K562 (cell line): ENCODE results near the gene CBLIF. TPM values are rescaled to one million over a fixed set of nuclear protein-coding genes. Genes with fewer than 3 reads are reported as not detected.
A peak's percentile ranks its signal among the peaks of the same experiment; 100 is the strongest.

Experiments used
- ATF1 ChIP-seq, 2 experiments: fragments of 450-650 bp in 1 of 2; IDR thresholded peaks; 2 replicates each; pipeline ENCODE4 v1.6.1; 2016; ENCODE audit warnings: missing compliant biosample characterization in 1 of 2, missing genetic modification characterization in 1 of 2
- CBFB ChIP-seq: sonication (generic); formaldehyde crosslinking; IDR thresholded peaks from 2 replicates; pipeline ENCODE4 v1.4.0; 2020; ENCODE audit warnings: mild to moderate bottlenecking, missing genetic modification reagents
- CBX1 ChIP-seq: sonication (generic); IDR thresholded peaks from 2 replicates; pipeline ENCODE4 v1.6.1; 2016; ENCODE audit warnings: antibody characterized with exemption, low read depth, mild to moderate bottlenecking
- CTBP1 ChIP-seq: fragments of 450-650 bp; IDR thresholded peaks from 2 replicates; pipeline ENCODE4 v1.6.1; 2016; ENCODE audit warnings: borderline replicate concordance
- HMBOX1 ChIP-seq: sonication (generic); IDR thresholded peaks from 2 replicates; pipeline ENCODE4 v1.6.1; 2016
- JUN ChIP-seq, 2 experiments: sonication (generic) in 1 of 2; formaldehyde crosslinking in 1 of 2; IDR thresholded peaks; 2 replicates each; pipeline versions ENCODE4 v1.6.1 to v1.8.0; 2012 to 2022; ENCODE audit warnings: borderline replicate concordance in 2 of 2, mild to moderate bottlenecking in 2 of 2, improper control_type of control experiment in 1 of 2, low read depth in 1 of 2, low read length in 1 of 2, missing genetic modification reagents in 1 of 2
- L3MBTL2 ChIP-seq: fragments of 450-650 bp; IDR thresholded peaks from 2 replicates; pipeline ENCODE4 v1.6.1; 2016; ENCODE audit warnings: mild to moderate bottlenecking, moderate library complexity
- MAZ ChIP-seq, 2 experiments: fragments of 450-650 bp in 1 of 2; sonication (generic) in 1 of 2; formaldehyde crosslinking; IDR thresholded peaks in 1 of 2; conservative IDR thresholded peaks in 1 of 2; 2 replicates each; pipeline versions ENCODE4 v1.4.0 to v1.5.0; 2020; ENCODE audit warnings: mild to moderate bottlenecking in 1 of 2, missing genetic modification reagents in 1 of 2
- MCM5 ChIP-seq: fragments of 450-650 bp; IDR thresholded peaks from 2 replicates; pipeline ENCODE4 v1.6.1; 2016; ENCODE audit warnings: low read depth
- MITF ChIP-seq: IDR thresholded peaks from 2 replicates; pipeline ENCODE4 v1.6.1; 2014; ENCODE audit warnings: antibody characterized with exemption
- PHB ChIP-seq: fragments of 250-450 bp; sonication (Bioruptor Pico); IDR thresholded peaks from 2 replicates; pipeline ENCODE4 v1.5.0; 2021
- POLR2AphosphoS2 ChIP-seq: IDR thresholded peaks from 2 replicates; pipeline ENCODE4 v1.6.1; 2012; ENCODE audit warnings: low read length, improper control_type of control experiment
- POLR2G ChIP-seq: fragments of 200-400 bp; formaldehyde crosslinking; IDR thresholded peaks from 2 replicates; pipeline ENCODE4 v1.6.1; 2017; ENCODE audit warnings: low read depth, mild to moderate bottlenecking, antibody characterized with exemption, low read length, moderate library complexity
- SIX5 ChIP-seq, 2 experiments: IDR thresholded peaks; 2 replicates each; pipeline ENCODE4 v1.6.1; 2011; ENCODE audit warnings: low read length in 2 of 2, borderline replicate concordance in 1 of 2, low read depth in 1 of 2, mild to moderate bottlenecking in 1 of 2, moderate library complexity in 1 of 2; ENCODE audit not compliant: insufficient read depth in 1 of 2
- SREBF2 ChIP-seq: sonication (generic); formaldehyde crosslinking; IDR thresholded peaks from 2 replicates; pipeline ENCODE4 v1.4.0; 2020; ENCODE audit warnings: mild to moderate bottlenecking, missing genetic modification reagents
- polyA plus RNA-seq, 8 experiments: library from polyadenylated mRNA; depleted of rRNA in 4 of 8; stranded (reverse) in 5 of 8; unstranded in 3 of 8; fragments of >200 nt; fragmentation: Nextera tagmentation in 2 of 8; fragmentation: Illumina TruSeq in 1 of 8; extraction: Ambion mirVana in 2 of 8; extraction: Trizol in 1 of 8; gene quantifications; 2 replicates each; pipeline versions ENCODE4 v1.2.1 to v1.2.3, GENCODE V29; 2011 to 2014; ENCODE audit warnings: inconsistent platforms in 1 of 8, missing spikeins in 1 of 8
- total RNA-seq, 7 experiments: library from RNA; depleted of rRNA in 6 of 7; stranded (reverse); fragments of >200 nt in 6 of 7; fragmentation: Illumina TruSeq in 2 of 7; extraction: Trizol in 2 of 7; gene quantifications; 2 replicates each; pipeline versions ENCODE4 v1.2.1 to v1.2.3, GENCODE V29; 2011 to 2021; ENCODE audit warnings: low replicate concordance in 1 of 7
- TF ChIP-seq, protein P1 (sequence below), 2 experiments: IDR thresholded peaks; 2 replicates each; pipeline ENCODE4 v1.6.1; 2012; ENCODE audit warnings: improper control_type of control experiment in 2 of 2, low read depth in 2 of 2, low read length in 2 of 2, borderline replicate concordance in 1 of 2
- TF ChIP-seq, protein P2 (sequence below), 2 experiments: fragments of 250-450 bp in 1 of 2; fragments of 450-650 bp in 1 of 2; sonication (Bioruptor Pico) in 1 of 2; IDR thresholded peaks; 2 replicates each; pipeline versions ENCODE4 v1.6.1 to v1.8.0; 2016 to 2021; ENCODE audit warnings: mild to moderate bottlenecking in 2 of 2, moderate library complexity in 2 of 2, missing compliant biosample characterization in 1 of 2, missing genetic modification characterization in 1 of 2
- TF ChIP-seq, protein P3 (sequence below), 2 experiments: IDR thresholded peaks; 2 replicates each; pipeline ENCODE4 v1.6.1; 2011; ENCODE audit warnings: borderline replicate concordance in 1 of 2, control low read depth in 1 of 2, low read depth in 1 of 2, low read length in 1 of 2, mild to moderate bottlenecking in 1 of 2, mixed read lengths in 1 of 2, moderate library complexity in 1 of 2; ENCODE audit not compliant: insufficient read depth in 1 of 2, insufficient read length in 1 of 2, poor library complexity in 1 of 2, severe bottlenecking in 1 of 2; ENCODE audit errors: extremely low read depth in 1 of 2

The CBLIF gene
- total and polyA plus RNA-seq, 9 of the 15 experiments (the other 6 are each of a cell fraction or from before 2014, with no cell fraction given), result 0.07 to 0.83 (median 0.54) TPM

- TF ChIP-seq, protein P1, sequence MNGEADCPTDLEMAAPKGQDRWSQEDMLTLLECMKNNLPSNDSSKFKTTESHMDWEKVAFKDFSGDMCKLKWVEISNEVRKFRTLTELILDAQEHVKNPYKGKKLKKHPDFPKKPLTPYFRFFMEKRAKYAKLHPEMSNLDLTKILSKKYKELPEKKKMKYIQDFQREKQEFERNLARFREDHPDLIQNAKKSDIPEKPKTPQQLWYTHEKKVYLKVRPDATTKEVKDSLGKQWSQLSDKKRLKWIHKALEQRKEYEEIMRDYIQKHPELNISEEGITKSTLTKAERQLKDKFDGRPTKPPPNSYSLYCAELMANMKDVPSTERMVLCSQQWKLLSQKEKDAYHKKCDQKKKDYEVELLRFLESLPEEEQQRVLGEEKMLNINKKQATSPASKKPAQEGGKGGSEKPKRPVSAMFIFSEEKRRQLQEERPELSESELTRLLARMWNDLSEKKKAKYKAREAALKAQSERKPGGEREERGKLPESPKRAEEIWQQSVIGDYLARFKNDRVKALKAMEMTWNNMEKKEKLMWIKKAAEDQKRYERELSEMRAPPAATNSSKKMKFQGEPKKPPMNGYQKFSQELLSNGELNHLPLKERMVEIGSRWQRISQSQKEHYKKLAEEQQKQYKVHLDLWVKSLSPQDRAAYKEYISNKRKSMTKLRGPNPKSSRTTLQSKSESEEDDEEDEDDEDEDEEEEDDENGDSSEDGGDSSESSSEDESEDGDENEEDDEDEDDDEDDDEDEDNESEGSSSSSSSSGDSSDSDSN (IDR thresholded peaks at IDR 0.05; ENCODE audit: borderline replicate concordance in 1 of 2, low read depth in 2 of 2, low read length in 2 of 2), result peak; percentile 70 to 84; a peak in 2 of 4 replicates
- TF ChIP-seq L3MBTL2 (peak; percentile 71; the same call in 1 of the 2 replicates), HMBOX1 (peak; percentile 45; the same call in 1 of the 2 replicates), MCM5 (no peak), CBFB (peak; percentile 96), PHB (CRISPR knock-in tag) (0 out of 2 replicates have a peak, but pooled peaks have one; percentile 17), POLR2G (peak; percentile 95), CBX1 (peak; percentile 85; the same call in 1 of the 2 replicates), JUN (IDR thresholded peaks at IDR 0.05; ENCODE audit: borderline replicate concordance, low read depth, low read length) (peak; percentile 56), JUN (CRISPR knock-in tag; IDR thresholded peaks at IDR 0.05; ENCODE audit: borderline replicate concordance) (no peak), MAZ (CRISPR knock-in tag; conservative IDR thresholded peaks at IDR 0.05 in 1 of 2, IDR thresholded peaks at IDR 0.05 in 1 of 2) (peak; percentile 78 to 96; a peak in 3 of 4 replicates), SIX5 (IDR thresholded peaks at IDR 0.05; ENCODE audit: borderline replicate concordance in 1 of 2, insufficient read depth in 1 of 2, low read depth in 1 of 2, low read length in 2 of 2) (peak; percentile 48 to 56; a peak in 3 of 4 replicates), MITF (no peak), ATF1 (CRISPR knock-in tag; IDR thresholded peaks at IDR 0.05) (no peak), ATF1 (tag; IDR thresholded peaks at IDR 0.05) (peak; percentile 88), CTBP1 (peak; percentile 86), POLR2AphosphoS2 (peak; percentile 71; the same call in 1 of the 2 replicates), SREBF2 (CRISPR knock-in tag) (no peak)
- TF ChIP-seq, protein P2, sequence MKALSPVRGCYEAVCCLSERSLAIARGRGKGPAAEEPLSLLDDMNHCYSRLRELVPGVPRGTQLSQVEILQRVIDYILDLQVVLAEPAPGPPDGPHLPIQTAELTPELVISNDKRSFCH (CRISPR knock-in tag; IDR thresholded peaks at IDR 0.05), result no peak
- TF ChIP-seq, protein P2 (tag; IDR thresholded peaks at IDR 0.05), result 0 out of 2 replicates have a peak, but pooled peaks have one; percentile 12
- TF ChIP-seq, protein P3, sequence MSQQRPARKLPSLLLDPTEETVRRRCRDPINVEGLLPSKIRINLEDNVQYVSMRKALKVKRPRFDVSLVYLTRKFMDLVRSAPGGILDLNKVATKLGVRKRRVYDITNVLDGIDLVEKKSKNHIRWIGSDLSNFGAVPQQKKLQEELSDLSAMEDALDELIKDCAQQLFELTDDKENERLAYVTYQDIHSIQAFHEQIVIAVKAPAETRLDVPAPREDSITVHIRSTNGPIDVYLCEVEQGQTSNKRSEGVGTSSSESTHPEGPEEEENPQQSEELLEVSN (IDR thresholded peaks at IDR 0.05; ENCODE audit: borderline replicate concordance in 1 of 2, extremely low read depth in 1 of 2, insufficient read depth in 1 of 2, insufficient read length in 1 of 2, low read depth in 1 of 2, low read length in 1 of 2, poor library complexity in 1 of 2, severe bottlenecking in 1 of 2), result peak; percentile 56 to 66
Observed at GRCh38 chr11:59810189-59810910, 34.9 kb downstream of the CBLIF start, which contains the start of gene MRPL16 (continued).
